B cell (primary cell): ENCODE data around the gene BMAL1. TPM values are rescaled to one million over a fixed set of nuclear protein-coding genes. Genes with fewer than 3 reads are reported as not detected.
A peak's percentile ranks its signal among the peaks of the same experiment; 100 is the strongest.

Experiments
- ATAC-seq: fragments of 200-7000 bp; cut with Tn5 transposase; one replicate; pipeline ENCODE4 v1.10.0; 2021; ENCODE audit warnings: low read depth, mild to moderate bottlenecking, moderate number of reproducible peaks, moderate library complexity
- CTCF ChIA-PET: fragments of 350-600 bp; sonication (Branson Sonifier 250); formaldehyde crosslinking; loops from one replicate; lab custom pipeline; 2021; ENCODE audit warnings: antibody characterized with exemption, inconsistent platforms; lab: Charles Lee
- POLR2A ChIA-PET: fragments of 350-600 bp; sonication (Branson Sonifier 250); formaldehyde crosslinking; loops from one replicate; lab custom pipeline; 2021; ENCODE audit warnings: antibody characterized with exemption; lab: Charles Lee
- DNase-seq: peaks from one replicate; pipeline ENCODE4 v3.0.0; 2013
- H2AFZ ChIP-seq: 2 replicates; pipeline ENCODE4 v1.6.1; 2012; ENCODE audit warnings: mild to moderate bottlenecking, low read depth, low read length; ENCODE audit not compliant: insufficient read depth, poor library complexity, severe bottlenecking
- H3K27ac ChIP-seq, 2 donors: 1 replicate in 1 of 2; 2 replicates in 1 of 2; pipeline ENCODE4 v1.5.1; 2012 to 2013; ENCODE audit warnings: low read length in 2 of 2, mild to moderate bottlenecking in 2 of 2, moderate library complexity in 1 of 2
- H3K27me3 ChIP-seq, 4 experiments: fragments of 200-600 bp in 1 of 4; sonication (generic) in 1 of 4; replicated peaks in 1 of 4; 1 replicate in 2 of 4; 2 replicates in 2 of 4; pipeline versions ENCODE4 v1.6.1 to v1.7.0; 2013 to 2016; ENCODE audit warnings: low read length in 3 of 4, mild to moderate bottlenecking in 2 of 4, mixed read lengths in 1 of 4, moderate library complexity in 1 of 4; ENCODE audit not compliant: insufficient read depth in 4 of 4, control insufficient read depth in 3 of 4; ENCODE audit errors: control extremely low read depth in 1 of 4
- H3K36me3 ChIP-seq, 2 experiments: replicated peaks in 1 of 2; 1 replicate in 1 of 2; 2 replicates in 1 of 2; pipeline versions ENCODE4 v1.6.1 to v1.7.1; 2013; ENCODE audit warnings: low read length in 1 of 2; ENCODE audit not compliant: insufficient read depth in 2 of 2, control insufficient read depth in 1 of 2; ENCODE audit errors: control extremely low read depth in 1 of 2, extremely low read depth in 1 of 2
- H3K4me1 ChIP-seq, 2 donors: fragments of 200-600 bp in 1 of 2; sonication (generic) in 1 of 2; 1 replicate in 1 of 2; 2 replicates in 1 of 2; pipeline versions ENCODE4 v1.5.1 to v1.6.1; 2013 to 2017; ENCODE audit warnings: low read length in 2 of 2; ENCODE audit not compliant: control insufficient read depth in 2 of 2, insufficient read depth in 2 of 2
- H3K4me2 ChIP-seq: replicated peaks from 2 replicates; pipeline ENCODE3; 2012; ENCODE audit warnings: mild to moderate bottlenecking, low read depth, low read length; ENCODE audit not compliant: poor library complexity, severe bottlenecking
- H3K4me3 ChIP-seq, 5 experiments: fragments of 200-600 bp in 1 of 5; sonication (generic) in 1 of 5; 1 replicate in 3 of 5; 2 replicates in 2 of 5; pipeline versions ENCODE4 v1.5.1 to v1.7.0; 2011 to 2016; ENCODE audit warnings: low read length in 4 of 5, mild to moderate bottlenecking in 4 of 5, low read depth in 2 of 5, control low read depth in 1 of 5, moderate library complexity in 1 of 5; ENCODE audit not compliant: insufficient read depth in 1 of 5; ENCODE audit errors: control extremely low read depth in 1 of 5, extremely low read depth in 1 of 5
- H3K79me2 ChIP-seq: fragments of 200-600 bp; sonication (generic); one replicate; pipeline ENCODE4 v1.6.0; 2016; ENCODE audit warnings: low read length; ENCODE audit not compliant: control insufficient read depth, insufficient read depth
- H3K9ac ChIP-seq: fragments of 200-600 bp; sonication (generic); 2 replicates; pipeline ENCODE4 v1.6.1; 2017; ENCODE audit warnings: mild to moderate bottlenecking, low read length, moderate library complexity
- H3K9me3 ChIP-seq, 3 donors: one replicate each; pipeline versions ENCODE4 v1.6.1 to v1.7.1; 2013; ENCODE audit warnings: low read length in 2 of 3; ENCODE audit not compliant: control insufficient read depth in 2 of 3, insufficient read depth in 1 of 3; ENCODE audit errors: control extremely low read depth in 1 of 3
- H4K20me1 ChIP-seq: 2 replicates; pipeline ENCODE4 v1.6.0; 2012; ENCODE audit warnings: mild to moderate bottlenecking, low read length; ENCODE audit not compliant: insufficient read depth, control insufficient read depth, poor library complexity, severe bottlenecking
- H3K27ac Mint-ChIP-seq: one replicate; pipeline ENCODE4 v1.8.0; 2021; ENCODE audit warnings: mixed read lengths
- H3K27me3 Mint-ChIP-seq: one replicate; pipeline ENCODE4 v1.8.0; 2021; ENCODE audit warnings: mixed read lengths
- H3K4me1 Mint-ChIP-seq: one replicate; pipeline ENCODE4 v1.8.0; 2021; ENCODE audit warnings: mixed read lengths
- H3K4me3 Mint-ChIP-seq: one replicate; pipeline ENCODE4 v1.8.0; 2021; ENCODE audit warnings: mixed read lengths
- H3K9me3 Mint-ChIP-seq: one replicate; pipeline ENCODE4 v1.8.0; 2022; ENCODE audit warnings: mixed read lengths; ENCODE audit not compliant: insufficient read depth
- CTCF ChIP-seq: fragments of 200-600 bp; IDR thresholded peaks from one replicate; pipeline ENCODE4 v1.8.0; 2022; ENCODE audit warnings: antibody characterized with exemption, mild to moderate bottlenecking
- EZH2 ChIP-seq: IDR thresholded peaks from 2 replicates; pipeline ENCODE4 v1.6.1; 2012; ENCODE audit warnings: borderline replicate concordance, low read depth, mild to moderate bottlenecking, moderate library complexity, low read length; ENCODE audit not compliant: insufficient read depth, poor library complexity, severe bottlenecking
- WGBS: methylation state at CpG from one replicate; pipeline ENCODE4 v1.1.5; 2013; ENCODE audit warnings: missing lambda C conversion rate; ENCODE audit not compliant: insufficient coverage; 5-methylcytosine and 5-hydroxymethylcytosine counted together
- intact Hi-C: fragments of 100-400 bp; cut with micrococcal nuclease; formaldehyde crosslinking; loops from one replicate; pipeline ENCODE4 v1.10.0; 2022
- polyA plus RNA-seq: library from polyadenylated mRNA; depleted of rRNA; stranded (reverse); fragments of >200 nt; gene quantifications from 2 replicates; pipeline ENCODE4 v1.2.3, GENCODE V29; 2012
- total RNA-seq, 2 donors: library from RNA; stranded (reverse); fragments of 120-200 nt in 1 of 2; gene quantifications; 1 replicate in 1 of 2; 2 replicates in 1 of 2; pipeline versions ENCODE4 v1.2.3 to v1.2.4, GENCODE V29; 2013 to 2022

Gene BMAL1
- total and polyA plus RNA-seq, 2 donors (not counting 1 experiment from before 2014, with no cell fraction given), result 8.6 to 39.1 TPM

- CTCF ChIA-PET, result interaction anchor here (1.2 kb wide), 1 partner anchor 59 kb away, joined by 3 read pairs; no protein-coding TSS in a partner anchor
- intact Hi-C loops, result loop anchor here (1.0 to 10.0 kb wide), 5 partner anchors 60 to 1435 kb away; partner anchors contain the start of genes BTBD10, FAR1 and USP47
These were observed 490 bp upstream of the BMAL1 start for GRCh38 chr11:13276832-13277767.

More at GRCh38 chr11:13276832-13277767, 490 bp upstream of the BMAL1 start:
- DNase-seq (peak; percentile 97), ATAC-seq (peak; percentile 85)
- H3K27me3 Mint-ChIP-seq, result peaks cover 17% of the 10 kb centered on the region
- H2AFZ ChIP-seq, result peak overlapping the region; percentile 97
- H4K20me1 ChIP-seq, result peaks cover 35% of the 10 kb centered on the region
- peak overlapping the region; percentile 70 to 94 (median 89) for H3K4me3 ChIP-seq
- H3K27ac ChIP-seq, result peak overlapping the region; percentile 40 to 46
- peak overlapping the region; percentile 92 for H3K4me2 ChIP-seq
- H3K9me3 ChIP-seq, result no peaks in the 10 kb centered on the region
- POLR2A ChIA-PET, result no interaction called here
- TF ChIP-seq EZH2, result peak; percentile 100
- TF ChIP-seq CTCF, result no peak
- H3K79me2 ChIP-seq, result peaks cover 40% of the 10 kb centered on the region
- peaks cover 21 to 23% of the 10 kb centered on the region in 2 donors for H3K4me1 ChIP-seq
- H3K36me3 ChIP-seq, result no peaks in the 10 kb centered on the region
- H3K4me3 Mint-ChIP-seq, result peak overlapping the region; percentile 97
- H3K27me3 ChIP-seq, result peaks cover 0 to 20% (median 6%) of the 10 kb centered on the region in 4 experiments
- H3K27ac Mint-ChIP-seq, result peak overlapping the region; percentile 90
- 2% methylated on average over 64 of the region's 72 CpGs for WGBS
- peak overlapping the region; percentile 81 for H3K9ac ChIP-seq
- H3K4me1 Mint-ChIP-seq, result peaks cover 42% of the 10 kb centered on the region
- no peaks in the 10 kb centered on the region for H3K9me3 Mint-ChIP-seq
